Keratinocyte (primary cell): ENCODE data around the gene THRB.
A peak's percentile ranks its signal among the peaks of the same experiment; 100 is the strongest.

ENCODE experiments used
- CTCF ChIP-seq, 3 experiments: IDR thresholded peaks in 1 of 3; conservative IDR thresholded peaks in 1 of 3; optimal IDR thresholded peaks in 1 of 3; 2 replicates in 2 of 3; 3 replicates in 1 of 3; pipeline versions ENCODE3 to v1.5.1; 2011; ENCODE audit warnings: low read length in 3 of 3, mild to moderate bottlenecking in 3 of 3, moderate library complexity in 2 of 3, control low read depth in 1 of 3, inconsistent platforms in 1 of 3; ENCODE audit not compliant: insufficient read depth in 2 of 3; ENCODE audit errors: extremely low read depth in 1 of 3
- EZH2 ChIP-seq: IDR thresholded peaks from one replicate; pipeline ENCODE4 v1.6.1; 2012; ENCODE audit warnings: inconsistent platforms, mild to moderate bottlenecking, low read length, moderate library complexity

GRCh38 chr3:24365168-24365567 is 129.5 kb downstream of the THRB start:
- TF ChIP-seq CTCF (optimal IDR thresholded peaks at IDR 0.05 in 1 of 3, IDR thresholded peaks at IDR 0.05 in 1 of 3, conservative IDR thresholded peaks at IDR 0.05 in 1 of 3; ENCODE audit: extremely low read depth in 1 of 3, insufficient read depth in 2 of 3, low read length in 3 of 3): peak; percentile 9 to 49 (median 14)
- no peak for TF ChIP-seq EZH2
